Thyroid gland (tissue), 4 donors: ENCODE measurements around the gene APBA3. TPM values are rescaled to one million over a fixed set of nuclear protein-coding genes. Genes with fewer than 3 reads are reported as not detected.

ENCODE experiments used
- DNase-seq, 2 donors: peaks; one replicate each; pipeline ENCODE4 v3.0.0-alpha.2; 2019
- H3K27ac ChIP-seq, 3 donors: fragments of 200-600 bp; sonication (generic); 1 replicate in 2 of 3; 2 replicates in 1 of 3; pipeline ENCODE4 v1.5.1; 2016 to 2019; ENCODE audit warnings: mild to moderate bottlenecking in 1 of 3, moderate library complexity in 1 of 3
- H3K27me3 ChIP-seq: fragments of 200-600 bp; sonication (generic); one replicate; pipeline ENCODE4 v1.5.1; 2019
- H3K36me3 ChIP-seq, 2 donors: fragments of 200-600 bp; sonication (generic); one replicate each; pipeline ENCODE4 v1.5.1; 2016 to 2019
- H3K4me1 ChIP-seq, 2 donors: fragments of 200-600 bp; sonication (generic); one replicate each; pipeline ENCODE4 v1.5.1; 2017 to 2019
- H3K4me3 ChIP-seq, 3 donors: fragments of 200-600 bp; sonication (generic); replicated peaks in 1 of 3; 1 replicate in 2 of 3; 2 replicates in 1 of 3; pipeline ENCODE4 v1.5.1; 2016; ENCODE audit warnings: mild to moderate bottlenecking in 1 of 3
- H3K9me3 ChIP-seq: fragments of 200-600 bp; sonication (generic); one replicate; pipeline ENCODE4 v1.5.1; 2017
- POLR2A ChIP-seq, 2 donors: fragments of 450-650 bp; IDR thresholded peaks; one replicate each; pipeline ENCODE4 v1.6.1; 2017; ENCODE audit warnings: antibody characterized with exemption in 2 of 2, mild to moderate bottlenecking in 2 of 2, moderate library complexity in 1 of 2
- WGBS, 2 donors: methylation state at CpG; one replicate each; pipeline ENCODE4 v1.1.5; 2017; 5-methylcytosine and 5-hydroxymethylcytosine counted together
- intact Hi-C: fragments of 100-400 bp; cut with DNase I; formaldehyde crosslinking; loops from one replicate; pipeline ENCODE4 v1.15.1; 2023
- total RNA-seq, 4 donors: library from RNA; depleted of rRNA; stranded (reverse); fragments of >200 nt; gene quantifications; one replicate each; pipeline ENCODE4 v1.2.3, GENCODE V29; 2016
- TF ChIP-seq, protein P1 (sequence below), 6 experiments: fragments of 200-600 bp in 3 of 6; fragments of 450-650 bp in 3 of 6; sonication (generic) in 3 of 6; IDR thresholded peaks; one replicate each; pipeline ENCODE4 v1.5.1; 2016 to 2019; ENCODE audit warnings: antibody characterized with exemption in 6 of 6, mild to moderate bottlenecking in 2 of 6, inconsistent platforms in 1 of 6, moderate library complexity in 1 of 6

The APBA3 gene
- total RNA-seq, 4 donors from 2014 or later = 33.6 to 42.9 (median 38.1) TPM

DNA sequence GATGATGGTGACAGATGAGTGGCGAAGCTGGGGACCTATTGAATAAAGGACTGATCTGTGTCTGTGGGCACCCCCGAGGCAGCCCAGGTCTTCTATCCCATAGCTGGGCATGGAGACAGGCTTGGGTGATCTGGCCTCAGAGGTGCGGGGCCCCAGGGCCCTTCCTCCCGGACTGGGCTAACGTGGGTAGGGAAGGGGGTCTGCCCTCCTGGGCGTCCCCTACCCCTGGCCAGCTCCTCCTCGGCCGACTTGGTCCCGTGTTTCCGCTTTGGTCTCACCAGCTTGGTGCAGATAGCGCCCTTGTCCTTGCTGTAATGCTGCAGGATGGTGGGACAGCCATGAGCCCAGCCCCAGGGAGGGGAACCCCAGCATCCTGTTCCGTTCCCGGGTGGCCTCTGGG, 21.4 kb upstream of the APBA3 start:
- Histone ChIP-seq H3K27me3 (no peaks in the 10 kb centered on the region), H3K36me3 (no peaks in the 10 kb centered on the region), H3K27ac (no peak overlapping the region), H3K4me3 (no peak overlapping the region), H3K4me1 (peaks cover 0 to 6% of the 10 kb centered on the region in 2 donors), H3K9me3 (no peaks in the 10 kb centered on the region)
- no peak for DNase-seq
- 87 to 97% methylated on average over 5 to 10 of the region's 13 CpGs for WGBS, 2 donors
- intact Hi-C loops = no loop called here
- no peak for TF ChIP-seq POLR2A (IDR thresholded peaks at IDR 0.05)
- TF ChIP-seq, protein P1, sequence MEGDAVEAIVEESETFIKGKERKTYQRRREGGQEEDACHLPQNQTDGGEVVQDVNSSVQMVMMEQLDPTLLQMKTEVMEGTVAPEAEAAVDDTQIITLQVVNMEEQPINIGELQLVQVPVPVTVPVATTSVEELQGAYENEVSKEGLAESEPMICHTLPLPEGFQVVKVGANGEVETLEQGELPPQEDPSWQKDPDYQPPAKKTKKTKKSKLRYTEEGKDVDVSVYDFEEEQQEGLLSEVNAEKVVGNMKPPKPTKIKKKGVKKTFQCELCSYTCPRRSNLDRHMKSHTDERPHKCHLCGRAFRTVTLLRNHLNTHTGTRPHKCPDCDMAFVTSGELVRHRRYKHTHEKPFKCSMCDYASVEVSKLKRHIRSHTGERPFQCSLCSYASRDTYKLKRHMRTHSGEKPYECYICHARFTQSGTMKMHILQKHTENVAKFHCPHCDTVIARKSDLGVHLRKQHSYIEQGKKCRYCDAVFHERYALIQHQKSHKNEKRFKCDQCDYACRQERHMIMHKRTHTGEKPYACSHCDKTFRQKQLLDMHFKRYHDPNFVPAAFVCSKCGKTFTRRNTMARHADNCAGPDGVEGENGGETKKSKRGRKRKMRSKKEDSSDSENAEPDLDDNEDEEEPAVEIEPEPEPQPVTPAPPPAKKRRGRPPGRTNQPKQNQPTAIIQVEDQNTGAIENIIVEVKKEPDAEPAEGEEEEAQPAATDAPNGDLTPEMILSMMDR (IDR thresholded peaks at IDR 0.05) = no peak

DNA sequence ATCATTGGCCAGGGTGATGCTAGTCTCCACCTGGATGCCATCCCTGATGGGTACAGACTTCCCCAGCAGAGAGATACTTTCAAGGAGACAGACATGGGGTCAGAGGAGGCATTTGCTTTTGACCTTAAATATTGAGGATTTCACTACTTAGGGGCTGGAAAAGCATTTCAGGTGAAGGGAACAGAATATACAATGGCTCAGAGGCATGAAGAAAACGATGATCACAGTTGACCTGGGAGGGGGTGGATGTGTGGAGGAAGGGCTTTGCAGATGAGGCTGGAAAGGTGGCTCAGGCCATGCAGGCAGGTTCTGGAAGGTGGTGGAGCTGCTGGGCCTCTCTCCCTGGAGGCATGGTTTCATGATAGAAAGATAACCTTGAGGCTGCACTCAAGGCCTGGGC, 20.8 kb upstream of the APBA3 start:
- H3K36me3 ChIP-seq = no peaks in the 10 kb centered on the region
- H3K4me1 ChIP-seq = peaks cover 0 to 6% of the 10 kb centered on the region in 2 donors
- H3K27ac ChIP-seq = no peak overlapping the region
- H3K9me3 ChIP-seq = no peaks in the 10 kb centered on the region
- no peak for TF ChIP-seq POLR2A (IDR thresholded peaks at IDR 0.05)
- TF ChIP-seq, protein P1 (IDR thresholded peaks at IDR 0.05) = no peak
- no peak overlapping the region for H3K4me3 ChIP-seq
- no peaks in the 10 kb centered on the region for H3K27me3 ChIP-seq
- no peak for DNase-seq
- 97 to 100% methylated on average over 1 of the region's 1 CpG for WGBS, 2 donors
- intact Hi-C loops = no loop called here

DNA sequence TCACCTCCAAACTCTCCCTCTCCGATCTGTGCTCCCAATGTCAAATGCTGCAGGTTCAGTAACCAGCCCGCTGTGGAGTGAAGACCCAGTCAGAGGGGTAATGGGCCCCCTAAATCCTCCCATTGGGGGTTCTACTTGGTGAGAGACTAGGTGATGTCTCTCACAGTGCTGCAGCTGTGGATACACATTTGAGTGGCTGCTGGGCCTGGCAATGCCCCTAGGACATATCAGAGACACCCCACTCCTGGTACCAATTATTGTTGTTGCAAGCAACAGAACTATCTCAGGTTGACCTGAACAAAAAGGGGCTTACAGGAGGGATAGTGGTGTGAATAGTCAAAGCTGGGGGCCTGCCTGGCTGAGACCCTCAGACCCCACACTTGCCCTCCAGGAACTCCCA, 20.1 kb upstream of the APBA3 start:
- Histone ChIP-seq H3K27ac (no peak overlapping the region), H3K4me3 (no peak overlapping the region), H3K9me3 (no peaks in the 10 kb centered on the region), H3K27me3 (no peaks in the 10 kb centered on the region), H3K36me3 (no peaks in the 10 kb centered on the region), H3K4me1 (peaks cover 0 to 6% of the 10 kb centered on the region in 2 donors)
- 97 to 100% methylated on average over 2 of the region's 2 CpGs for WGBS, 2 donors
- DNase-seq = no peak
- TF ChIP-seq POLR2A (IDR thresholded peaks at IDR 0.05) = no peak
- TF ChIP-seq, protein P1 (IDR thresholded peaks at IDR 0.05) = no peak
- intact Hi-C loops = no loop called here

DNA sequence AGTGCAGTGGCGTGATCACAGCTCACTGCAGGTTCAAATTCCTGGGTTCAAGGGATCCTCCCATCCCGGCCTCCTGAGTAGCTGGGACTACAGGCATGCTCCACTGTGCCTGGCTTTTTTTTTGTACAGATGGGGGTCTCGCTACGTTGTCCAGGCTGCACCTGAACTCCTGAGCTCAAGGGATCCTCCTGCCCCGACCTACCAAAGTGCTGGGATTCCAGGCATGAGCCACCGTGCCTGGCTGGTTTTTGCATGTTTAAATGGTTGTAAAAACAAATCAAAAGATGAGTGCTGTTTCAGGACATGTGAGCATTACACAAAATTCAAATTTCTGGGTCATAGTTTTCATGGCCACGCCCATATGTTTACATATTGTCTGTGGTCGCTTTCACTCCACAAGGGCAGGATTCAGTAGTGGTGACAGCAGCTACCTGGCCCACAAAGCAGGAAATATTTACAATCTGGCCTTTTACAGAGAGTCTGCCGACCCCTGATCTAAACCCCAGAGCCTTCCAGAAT, 19.4 kb upstream of the APBA3 start:
- intact Hi-C loops = no loop called here

More for the DNA sequence above, 19.4 kb upstream of the APBA3 start:
- DNase-seq = no peak
- H3K4me1 ChIP-seq = peaks cover 0 to 4% of the 10 kb centered on the region in 2 donors
- no peaks in the 10 kb centered on the region for H3K9me3 ChIP-seq
- WGBS, 2 donors = 89 to 91% methylated on average over 9 of the region's 9 CpGs
- TF ChIP-seq, protein P1 (IDR thresholded peaks at IDR 0.05) = no peak
- no peak for TF ChIP-seq POLR2A (IDR thresholded peaks at IDR 0.05)
- H3K4me3 ChIP-seq = no peak overlapping the region
- H3K27me3 ChIP-seq = no peaks in the 10 kb centered on the region
- H3K27ac ChIP-seq = no peak overlapping the region
- H3K36me3 ChIP-seq = no peaks in the 10 kb centered on the region
